ENCODE data around the gene LENG8.

The LENG8 gene
- total RNA-seq: 378 to 526 (median 450) reads per million in 3 donors

DNA sequence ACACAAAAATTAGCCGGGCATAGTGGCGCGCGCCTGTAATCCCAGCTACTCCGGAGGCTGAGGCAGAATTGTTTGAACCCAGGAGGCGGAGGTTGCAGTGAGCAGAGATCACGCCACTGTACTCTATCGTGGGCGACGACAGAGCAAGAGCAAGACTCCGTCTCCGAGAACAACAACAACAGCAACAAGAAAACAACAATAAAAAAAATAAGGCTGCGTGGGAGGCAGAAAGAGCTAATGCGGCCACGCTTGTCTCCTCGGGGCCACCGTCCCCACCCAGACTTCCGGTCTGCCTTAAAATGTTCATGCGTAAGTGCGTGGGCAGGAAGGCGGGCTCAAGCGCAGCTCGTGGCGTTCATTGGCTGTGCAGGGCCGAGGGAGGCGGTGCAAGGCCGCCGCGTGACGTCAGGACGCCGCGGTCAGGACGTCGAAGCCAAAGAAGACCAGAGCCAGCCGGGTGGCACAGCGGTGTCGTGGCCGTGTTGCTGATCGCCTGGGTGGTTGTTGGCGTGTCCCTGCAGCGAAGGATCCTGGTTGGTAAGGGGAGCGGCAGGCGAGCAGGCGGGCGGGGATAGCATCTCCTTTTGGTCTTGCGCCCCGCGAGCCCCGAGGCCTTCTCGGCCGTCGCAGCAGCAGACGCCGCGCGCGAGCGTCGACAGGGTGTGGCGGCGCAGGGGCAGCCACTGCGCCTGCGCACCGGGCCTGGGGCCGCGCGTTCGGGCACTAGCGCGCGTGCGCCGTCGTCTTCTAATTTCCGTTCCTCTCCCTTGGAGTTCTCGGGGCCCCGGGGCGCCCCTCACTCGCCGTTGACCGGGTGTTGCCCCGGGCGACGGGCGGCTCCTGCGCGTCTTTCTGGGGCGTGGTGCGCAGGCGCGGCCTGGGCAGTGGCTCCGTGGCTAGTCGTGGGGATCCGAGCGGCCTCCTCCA, at the start of gene LENG8:
Gene LENG8, plus strand, starts transcription at position 426 of the 927 bp plus-strand sequence. CDS start 2,146 bp downstream, outside the sequence.
- DNase-seq: peak; percentile 96 to 97 (median 97)
- Histone ChIP-seq H3K27me3 (replicated peaks; ENCODE audit: control insufficient read depth, insufficient read depth, low read length, poor library complexity, severe bottlenecking) (no peaks in the 10 kb centered on the region), H3K36me3 (ENCODE audit: control insufficient read depth, insufficient read depth, low read length) (peaks cover 32% of the 10 kb centered on the region), H3K9me3 (ENCODE audit: control insufficient read depth, low read length) (no peaks in the 10 kb centered on the region), H3K4me3 (ENCODE audit: insufficient read depth, low read depth, low read length, poor library complexity, severe bottlenecking) (peak within 1 kb of the TSS; percentile 92), H3K4me1 (ENCODE audit: control insufficient read depth, insufficient read depth, low read length, poor library complexity, severe bottlenecking) (peaks cover 22% of the 10 kb centered on the region), H3K27ac (ENCODE audit: insufficient read depth, low read length, poor library complexity, severe bottlenecking) (peak within 1 kb of the TSS; percentile 95)

GRCh38 chr19:54400913-54401312, 48.1 kb upstream of the LENG8 start:
- Histone ChIP-seq H3K9me3 (ENCODE audit: control insufficient read depth, low read length) (no peaks in the 10 kb centered on the region), H3K27me3 (replicated peaks; ENCODE audit: control insufficient read depth, insufficient read depth, low read length, poor library complexity, severe bottlenecking) (no peaks in the 10 kb centered on the region), H3K27ac (ENCODE audit: insufficient read depth, low read length, poor library complexity, severe bottlenecking) (no peak overlapping the region), H3K36me3 (ENCODE audit: control insufficient read depth, insufficient read depth, low read length) (no peaks in the 10 kb centered on the region), H3K4me1 (ENCODE audit: control insufficient read depth, insufficient read depth, low read length, poor library complexity, severe bottlenecking) (no peaks in the 10 kb centered on the region), H3K4me3 (ENCODE audit: insufficient read depth, low read depth, low read length, poor library complexity, severe bottlenecking) (no peak overlapping the region)
- no peak for DNase-seq

- H3K27me3 ChIP-seq (replicated peaks; ENCODE audit: control insufficient read depth, insufficient read depth, low read length, poor library complexity, severe bottlenecking): no peaks in the 10 kb centered on the region
- no peaks in the 10 kb centered on the region for H3K4me1 ChIP-seq (ENCODE audit: control insufficient read depth, insufficient read depth, low read length, poor library complexity, severe bottlenecking)
- no peaks in the 10 kb centered on the region for H3K36me3 ChIP-seq (ENCODE audit: control insufficient read depth, insufficient read depth, low read length)
- no peaks in the 10 kb centered on the region for H3K9me3 ChIP-seq (ENCODE audit: control insufficient read depth, low read length)
- DNase-seq: no peak
- no peak overlapping the region for H3K27ac ChIP-seq (ENCODE audit: insufficient read depth, low read length, poor library complexity, severe bottlenecking)
- no peak overlapping the region for H3K4me3 ChIP-seq (ENCODE audit: insufficient read depth, low read depth, low read length, poor library complexity, severe bottlenecking)
These were observed 45.9 kb upstream of the LENG8 start for GRCh38 chr19:54403054-54403453.

- H3K36me3 ChIP-seq (ENCODE audit: control insufficient read depth, insufficient read depth, low read length): no peaks in the 10 kb centered on the region
- H3K27ac ChIP-seq (ENCODE audit: insufficient read depth, low read length, poor library complexity, severe bottlenecking): no peak overlapping the region
- no peaks in the 10 kb centered on the region for H3K27me3 ChIP-seq (replicated peaks; ENCODE audit: control insufficient read depth, insufficient read depth, low read length, poor library complexity, severe bottlenecking)
- H3K9me3 ChIP-seq (ENCODE audit: control insufficient read depth, low read length): no peaks in the 10 kb centered on the region
- no peak overlapping the region for H3K4me3 ChIP-seq (ENCODE audit: insufficient read depth, low read depth, low read length, poor library complexity, severe bottlenecking)
- DNase-seq: no peak
- no peaks in the 10 kb centered on the region for H3K4me1 ChIP-seq (ENCODE audit: control insufficient read depth, insufficient read depth, low read length, poor library complexity, severe bottlenecking)
These were observed 43.4 kb upstream of the LENG8 start for GRCh38 chr19:54405628-54406027.

DNA sequence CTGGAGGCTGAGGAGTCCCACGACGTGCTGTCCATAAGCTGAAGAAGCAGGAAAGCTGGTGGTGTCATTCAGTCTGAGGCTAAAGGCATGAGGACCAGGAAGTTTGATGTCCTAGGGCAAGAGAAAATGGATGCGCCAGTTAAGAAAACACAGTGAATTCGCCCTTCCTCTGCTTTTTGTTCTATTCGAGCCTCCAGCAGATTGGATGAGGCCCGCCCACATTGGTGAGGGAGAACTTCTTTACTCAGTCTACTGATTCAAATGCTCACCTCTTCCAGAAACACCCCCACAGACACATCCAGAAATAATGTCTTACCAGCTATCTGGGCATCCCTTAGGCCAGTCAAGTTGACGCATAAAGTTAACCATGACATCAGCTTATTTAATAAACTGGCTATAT, 41.2 kb upstream of the LENG8 start:
- no peaks in the 10 kb centered on the region for H3K27me3 ChIP-seq (replicated peaks; ENCODE audit: control insufficient read depth, insufficient read depth, low read length, poor library complexity, severe bottlenecking)
- DNase-seq: no peak
- no peak overlapping the region for H3K27ac ChIP-seq (ENCODE audit: insufficient read depth, low read length, poor library complexity, severe bottlenecking)
- H3K36me3 ChIP-seq (ENCODE audit: control insufficient read depth, insufficient read depth, low read length): no peaks in the 10 kb centered on the region
- no peaks in the 10 kb centered on the region for H3K4me1 ChIP-seq (ENCODE audit: control insufficient read depth, insufficient read depth, low read length, poor library complexity, severe bottlenecking)
- no peak overlapping the region for H3K4me3 ChIP-seq (ENCODE audit: insufficient read depth, low read depth, low read length, poor library complexity, severe bottlenecking)
- no peaks in the 10 kb centered on the region for H3K9me3 ChIP-seq (ENCODE audit: control insufficient read depth, low read length)

DNA sequence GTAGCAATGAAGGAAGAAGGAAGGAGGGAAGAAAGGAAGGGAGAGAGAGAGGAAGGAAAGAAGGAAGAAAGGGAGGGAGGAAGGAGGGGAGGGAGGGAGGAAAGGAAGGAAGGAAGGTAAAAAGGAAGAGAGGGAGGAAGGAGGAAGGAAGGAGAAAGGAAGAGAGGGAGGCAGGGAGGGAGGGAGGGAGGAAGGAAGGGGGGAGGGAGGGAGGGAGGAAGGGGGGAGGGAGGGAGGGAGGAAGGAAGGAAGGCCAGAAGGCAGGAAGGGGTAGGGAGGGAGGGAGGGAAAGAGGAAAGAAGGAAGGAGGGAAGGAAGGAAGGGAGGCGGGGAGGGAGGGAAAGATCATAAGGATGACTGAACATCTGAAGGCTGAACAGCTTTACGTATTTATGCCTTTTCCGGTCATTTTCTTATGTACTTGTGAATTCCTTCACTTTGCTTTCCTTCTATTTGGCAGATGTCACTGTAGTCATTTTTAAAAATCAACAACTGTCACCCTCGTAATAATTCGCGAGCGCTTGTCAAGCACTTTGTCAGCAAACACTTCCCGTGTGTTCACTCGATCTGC, 40.5 kb upstream of the LENG8 start:
- Histone ChIP-seq H3K9me3 (ENCODE audit: control insufficient read depth, low read length) (no peaks in the 10 kb centered on the region), H3K27ac (ENCODE audit: insufficient read depth, low read length, poor library complexity, severe bottlenecking) (peak overlapping the region; percentile 25), H3K4me3 (ENCODE audit: insufficient read depth, low read depth, low read length, poor library complexity, severe bottlenecking) (no peak overlapping the region), H3K27me3 (replicated peaks; ENCODE audit: control insufficient read depth, insufficient read depth, low read length, poor library complexity, severe bottlenecking) (no peaks in the 10 kb centered on the region), H3K36me3 (ENCODE audit: control insufficient read depth, insufficient read depth, low read length) (no peaks in the 10 kb centered on the region), H3K4me1 (ENCODE audit: control insufficient read depth, insufficient read depth, low read length, poor library complexity, severe bottlenecking) (no peaks in the 10 kb centered on the region)
- DNase-seq: no peak

DNA sequence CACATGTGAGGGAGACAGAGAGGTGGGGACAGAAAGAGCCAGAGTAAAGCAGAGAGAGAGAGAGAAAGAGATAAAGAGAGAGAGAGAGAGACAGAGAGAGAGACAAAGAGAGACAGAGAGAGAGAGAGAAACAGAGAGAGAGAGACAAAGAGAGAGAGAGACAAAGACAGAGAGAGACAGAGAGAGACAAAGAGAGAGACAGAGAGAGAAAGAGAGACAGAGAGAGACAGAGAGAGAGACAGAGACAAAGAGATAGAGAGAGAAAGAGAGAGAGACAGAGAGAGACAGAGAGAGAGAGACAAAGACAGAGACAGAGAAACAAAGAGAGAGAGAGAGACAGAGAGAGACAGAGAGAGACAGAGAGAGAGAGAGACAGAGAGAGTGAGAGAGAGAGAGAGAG, 38.0 kb upstream of the LENG8 start:
- Histone ChIP-seq H3K4me3 (ENCODE audit: insufficient read depth, low read depth, low read length, poor library complexity, severe bottlenecking) (no peak overlapping the region), H3K9me3 (ENCODE audit: control insufficient read depth, low read length) (no peaks in the 10 kb centered on the region), H3K4me1 (ENCODE audit: control insufficient read depth, insufficient read depth, low read length, poor library complexity, severe bottlenecking) (peaks cover 6% of the 10 kb centered on the region), H3K27me3 (replicated peaks; ENCODE audit: control insufficient read depth, insufficient read depth, low read length, poor library complexity, severe bottlenecking) (peaks cover 15% of the 10 kb centered on the region), H3K27ac (ENCODE audit: insufficient read depth, low read length, poor library complexity, severe bottlenecking) (no peak overlapping the region), H3K36me3 (ENCODE audit: control insufficient read depth, insufficient read depth, low read length) (no peaks in the 10 kb centered on the region)
- DNase-seq: no peak

DNA sequence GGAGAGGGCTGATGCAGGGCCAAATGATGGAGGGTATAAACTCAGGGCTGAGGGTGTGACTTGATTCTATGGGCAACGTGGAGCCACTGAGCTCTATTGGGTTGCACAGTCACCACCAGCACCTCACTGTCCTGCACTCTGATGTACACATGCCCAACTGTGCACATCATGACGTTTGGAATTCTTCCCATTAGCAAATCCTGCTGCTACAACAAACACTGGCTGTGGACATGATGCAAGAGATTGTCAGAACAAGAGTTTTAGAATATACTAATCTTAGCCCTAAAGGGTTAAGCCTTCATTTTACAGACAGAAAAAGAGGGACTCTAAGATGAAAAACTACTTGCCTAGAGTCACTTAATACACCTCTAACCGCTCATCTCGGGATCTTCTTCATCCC, 36.1 kb upstream of the LENG8 start:
- Histone ChIP-seq H3K4me1 (ENCODE audit: control insufficient read depth, insufficient read depth, low read length, poor library complexity, severe bottlenecking) (peaks cover 6% of the 10 kb centered on the region), H3K36me3 (ENCODE audit: control insufficient read depth, insufficient read depth, low read length) (no peaks in the 10 kb centered on the region), H3K27me3 (replicated peaks; ENCODE audit: control insufficient read depth, insufficient read depth, low read length, poor library complexity, severe bottlenecking) (peaks cover 19% of the 10 kb centered on the region), H3K4me3 (ENCODE audit: insufficient read depth, low read depth, low read length, poor library complexity, severe bottlenecking) (no peak overlapping the region), H3K27ac (ENCODE audit: insufficient read depth, low read length, poor library complexity, severe bottlenecking) (no peak overlapping the region), H3K9me3 (ENCODE audit: control insufficient read depth, low read length) (no peaks in the 10 kb centered on the region)
- DNase-seq: no peak

- Histone ChIP-seq H3K27ac (ENCODE audit: insufficient read depth, low read length, poor library complexity, severe bottlenecking) (no peak overlapping the region), H3K4me1 (ENCODE audit: control insufficient read depth, insufficient read depth, low read length, poor library complexity, severe bottlenecking) (peaks cover 9% of the 10 kb centered on the region), H3K27me3 (replicated peaks; ENCODE audit: control insufficient read depth, insufficient read depth, low read length, poor library complexity, severe bottlenecking) (peaks cover 21% of the 10 kb centered on the region), H3K4me3 (ENCODE audit: insufficient read depth, low read depth, low read length, poor library complexity, severe bottlenecking) (no peak overlapping the region), H3K36me3 (ENCODE audit: control insufficient read depth, insufficient read depth, low read length) (no peaks in the 10 kb centered on the region), H3K9me3 (ENCODE audit: control insufficient read depth, low read length) (no peaks in the 10 kb centered on the region)
- no peak for DNase-seq
These were observed 34.8 kb upstream of the LENG8 start for GRCh38 chr19:54414156-54414555.

DNA sequence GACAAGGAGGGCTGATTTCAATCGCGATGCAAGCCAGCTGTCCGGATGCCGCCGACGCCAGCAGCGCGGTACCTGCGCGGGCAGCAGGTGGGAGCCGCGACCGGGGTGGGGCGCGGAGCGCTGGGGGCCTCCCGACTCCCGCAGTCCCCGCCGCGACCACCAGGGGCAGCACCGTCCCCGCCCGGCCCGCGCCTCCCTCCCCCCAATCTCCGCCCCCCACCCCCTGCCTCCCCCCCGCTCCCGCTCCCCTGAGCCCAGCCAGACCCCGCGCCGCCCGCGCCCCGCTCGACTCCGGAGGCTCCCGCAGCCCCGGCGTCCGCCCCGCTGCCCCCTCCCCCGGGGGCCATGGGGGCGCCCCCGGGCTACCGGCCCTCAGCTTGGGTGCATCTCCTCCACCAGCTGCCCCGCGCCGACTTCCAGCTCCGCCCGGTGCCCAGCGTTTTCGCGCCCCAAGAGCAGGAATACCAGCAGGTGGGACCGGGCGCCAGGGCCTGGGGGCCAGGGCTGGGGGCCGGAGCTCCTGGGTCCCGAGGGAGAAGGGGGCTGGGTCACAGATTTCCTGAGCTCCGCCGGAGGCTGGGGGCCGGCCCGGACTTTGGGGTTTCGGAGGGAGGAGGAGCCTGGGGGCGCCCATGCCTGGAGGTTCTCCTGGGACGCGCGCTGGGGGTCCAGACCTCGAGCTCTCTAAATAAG, 33.6 kb upstream of the LENG8 start, which contains the start of gene TTYH1:
Gene TTYH1, plus strand, starts transcription at position 257 of the 693 bp plus-strand sequence. Its CDS starts 89 bp downstream, at position 346.
- Histone ChIP-seq H3K4me1 (ENCODE audit: control insufficient read depth, insufficient read depth, low read length, poor library complexity, severe bottlenecking) (peaks cover 9% of the 10 kb centered on the region), H3K27me3 (replicated peaks; ENCODE audit: control insufficient read depth, insufficient read depth, low read length, poor library complexity, severe bottlenecking) (peaks cover 29% of the 10 kb centered on the region)
- no peak for DNase-seq

More for the DNA sequence above, 33.6 kb upstream of the LENG8 start, which contains the start of gene TTYH1:
- Histone ChIP-seq H3K36me3 (ENCODE audit: control insufficient read depth, insufficient read depth, low read length) (no peaks in the 10 kb centered on the region), H3K9me3 (ENCODE audit: control insufficient read depth, low read length) (no peaks in the 10 kb centered on the region), H3K4me3 (ENCODE audit: insufficient read depth, low read depth, low read length, poor library complexity, severe bottlenecking) (no peak within 1 kb of the TSS), H3K27ac (ENCODE audit: insufficient read depth, low read length, poor library complexity, severe bottlenecking) (no peak within 1 kb of the TSS)
